Measurements from ENCODE around the gene BICD2.

Gene BICD2

GRCh38 chr9:92728831-92729734, 35.5 kb downstream of the BICD2 start:
- Mint-ChIP-seq H3K4me1 (peaks cover 51% of the 10 kb centered on the region), H3K4me3 (no peak overlapping the region), H3K9me3 (peaks cover 4% of the 10 kb centered on the region), H3K27ac (peak overlapping the region; percentile 73), H3K36me3 (ENCODE audit: low read depth) (peaks cover 10% of the 10 kb centered on the region), H3K27me3 (ENCODE audit: low read depth, poor library complexity) (peaks cover 4% of the 10 kb centered on the region)
- no peak for TF ChIP-seq CTCF (IDR thresholded peaks at IDR 0.05)
- peak; percentile 30 for DNase-seq

- H3K36me3 Mint-ChIP-seq (ENCODE audit: low read depth) = peaks cover 4% of the 10 kb centered on the region
- TF ChIP-seq CTCF (IDR thresholded peaks at IDR 0.05) = no peak
- H3K27me3 Mint-ChIP-seq (ENCODE audit: low read depth, poor library complexity) = peaks cover 4% of the 10 kb centered on the region
- peaks cover 3% of the 10 kb centered on the region for H3K9me3 Mint-ChIP-seq
- H3K4me3 Mint-ChIP-seq = no peak overlapping the region
- peaks cover 60% of the 10 kb centered on the region for H3K4me1 Mint-ChIP-seq
- H3K27ac Mint-ChIP-seq = peak overlapping the region; percentile 88
- no peak for DNase-seq
Measured at GRCh38 chr9:92727716-92728700, 36.6 kb downstream of the BICD2 start.

- Mint-ChIP-seq H3K4me1 (peaks cover 60% of the 10 kb centered on the region), H3K4me3 (no peak overlapping the region), H3K27me3 (ENCODE audit: low read depth, poor library complexity) (peaks cover 4% of the 10 kb centered on the region), H3K27ac (peak overlapping the region; percentile 88), H3K9me3 (no peaks in the 10 kb centered on the region), H3K36me3 (ENCODE audit: low read depth) (no peaks in the 10 kb centered on the region)
- no peak for TF ChIP-seq CTCF (IDR thresholded peaks at IDR 0.05)
- peak; percentile 36 for DNase-seq
Measured at GRCh38 chr9:92726971-92727715, 37.5 kb downstream of the BICD2 start.

- H3K27me3 Mint-ChIP-seq (ENCODE audit: low read depth, poor library complexity) = peaks cover 4% of the 10 kb centered on the region
- peaks cover 5% of the 10 kb centered on the region for H3K36me3 Mint-ChIP-seq (ENCODE audit: low read depth)
- no peaks in the 10 kb centered on the region for H3K9me3 Mint-ChIP-seq
- peak overlapping the region; percentile 74 for H3K27ac Mint-ChIP-seq
- no peak for TF ChIP-seq CTCF (IDR thresholded peaks at IDR 0.05)
- peaks cover 60% of the 10 kb centered on the region for H3K4me1 Mint-ChIP-seq
- H3K4me3 Mint-ChIP-seq = no peak overlapping the region
- no peak for DNase-seq
Measured at GRCh38 chr9:92726348-92726747, 38.3 kb downstream of the BICD2 start.

GRCh38 chr9:92725766-92726165, 38.9 kb downstream of the BICD2 start:
- Mint-ChIP-seq H3K36me3 (ENCODE audit: low read depth) (peaks cover 8% of the 10 kb centered on the region), H3K4me1 (peaks cover 60% of the 10 kb centered on the region), H3K9me3 (no peaks in the 10 kb centered on the region), H3K4me3 (no peak overlapping the region), H3K27ac (peak overlapping the region; percentile 74), H3K27me3 (ENCODE audit: low read depth, poor library complexity) (peaks cover 4% of the 10 kb centered on the region)
- no peak for DNase-seq
- no peak for TF ChIP-seq CTCF (IDR thresholded peaks at IDR 0.05)

Measured in nephron progenitor cell (in vitro differentiated cells).